ENCODE results near the gene ABCB10.
"Not testable (repeated sequence)": the region's sequence is repeated elsewhere in the genome, so short reads cannot be mapped to it uniquely, and the experiment has no call there.

The ABCB10 gene

DNA sequence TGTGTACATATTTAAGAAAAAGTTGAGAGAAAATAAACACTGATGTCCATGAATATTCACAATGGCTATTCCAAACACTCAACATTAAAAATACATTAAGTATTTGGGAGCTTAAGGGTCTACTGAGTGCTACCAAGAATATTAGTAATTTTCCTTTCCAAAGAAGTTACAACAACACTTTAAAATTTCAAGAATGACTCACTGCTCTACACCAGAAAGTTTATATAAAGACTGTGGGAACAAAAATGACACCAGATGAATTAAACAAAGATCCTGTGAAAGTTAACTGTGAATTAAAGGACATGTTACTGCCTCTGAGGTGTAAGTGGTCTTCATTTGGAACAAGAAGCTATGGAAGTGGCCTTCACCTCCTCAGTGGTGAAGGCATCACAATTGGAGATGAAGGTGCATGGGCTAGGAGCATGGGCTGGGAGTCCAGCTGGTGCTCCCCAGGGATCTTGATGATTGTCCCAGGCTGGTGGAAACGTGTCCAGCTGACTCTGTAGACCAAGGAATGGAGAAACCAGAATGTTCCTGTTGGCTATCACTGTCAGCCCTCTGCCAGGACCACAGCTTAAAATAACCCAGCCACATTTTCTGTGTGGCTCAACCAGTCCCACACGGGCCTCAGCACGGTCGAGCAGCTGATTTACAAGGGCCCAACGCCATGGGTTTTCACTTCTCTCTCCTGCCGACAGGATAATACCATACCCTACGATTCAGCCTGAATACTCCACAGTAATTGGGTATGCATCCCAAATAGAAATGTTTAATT is 38.6 kb upstream of the ABCB10 start:
- TF ChIP-seq, protein P1, sequence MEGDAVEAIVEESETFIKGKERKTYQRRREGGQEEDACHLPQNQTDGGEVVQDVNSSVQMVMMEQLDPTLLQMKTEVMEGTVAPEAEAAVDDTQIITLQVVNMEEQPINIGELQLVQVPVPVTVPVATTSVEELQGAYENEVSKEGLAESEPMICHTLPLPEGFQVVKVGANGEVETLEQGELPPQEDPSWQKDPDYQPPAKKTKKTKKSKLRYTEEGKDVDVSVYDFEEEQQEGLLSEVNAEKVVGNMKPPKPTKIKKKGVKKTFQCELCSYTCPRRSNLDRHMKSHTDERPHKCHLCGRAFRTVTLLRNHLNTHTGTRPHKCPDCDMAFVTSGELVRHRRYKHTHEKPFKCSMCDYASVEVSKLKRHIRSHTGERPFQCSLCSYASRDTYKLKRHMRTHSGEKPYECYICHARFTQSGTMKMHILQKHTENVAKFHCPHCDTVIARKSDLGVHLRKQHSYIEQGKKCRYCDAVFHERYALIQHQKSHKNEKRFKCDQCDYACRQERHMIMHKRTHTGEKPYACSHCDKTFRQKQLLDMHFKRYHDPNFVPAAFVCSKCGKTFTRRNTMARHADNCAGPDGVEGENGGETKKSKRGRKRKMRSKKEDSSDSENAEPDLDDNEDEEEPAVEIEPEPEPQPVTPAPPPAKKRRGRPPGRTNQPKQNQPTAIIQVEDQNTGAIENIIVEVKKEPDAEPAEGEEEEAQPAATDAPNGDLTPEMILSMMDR (conservative IDR thresholded peaks at IDR 0.05; ENCODE audit: low read depth, low read length) = no peak
- no peak overlapping the region for H3K4me3 ChIP-seq (ENCODE audit: low read depth, low read length)
- peak; percentile 66 for DNase-seq (ENCODE audit: low read depth)

DNA sequence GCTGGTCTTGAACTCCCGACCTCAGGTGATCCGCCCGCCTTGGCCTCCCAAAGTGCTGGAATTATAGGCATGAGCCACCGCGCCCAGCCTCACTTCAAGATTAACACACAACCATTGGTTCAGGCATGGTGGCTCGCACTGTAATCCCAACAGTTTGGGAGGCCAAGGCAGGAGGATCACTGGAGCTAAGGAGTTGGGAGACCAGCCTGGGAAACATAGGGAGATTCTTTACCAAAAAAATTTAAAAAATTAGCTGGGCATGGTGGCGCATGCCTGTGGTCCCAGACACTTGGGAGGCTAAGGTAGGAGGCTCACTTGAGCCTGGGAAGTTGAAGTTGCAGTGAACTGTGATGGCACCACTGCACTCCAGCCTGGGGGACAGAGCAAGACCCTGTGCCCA is 37.4 kb upstream of the ABCB10 start:
- H3K4me3 ChIP-seq (ENCODE audit: low read depth, low read length); DNase-seq (ENCODE audit: low read depth): not testable (repeated sequence)

DNA sequence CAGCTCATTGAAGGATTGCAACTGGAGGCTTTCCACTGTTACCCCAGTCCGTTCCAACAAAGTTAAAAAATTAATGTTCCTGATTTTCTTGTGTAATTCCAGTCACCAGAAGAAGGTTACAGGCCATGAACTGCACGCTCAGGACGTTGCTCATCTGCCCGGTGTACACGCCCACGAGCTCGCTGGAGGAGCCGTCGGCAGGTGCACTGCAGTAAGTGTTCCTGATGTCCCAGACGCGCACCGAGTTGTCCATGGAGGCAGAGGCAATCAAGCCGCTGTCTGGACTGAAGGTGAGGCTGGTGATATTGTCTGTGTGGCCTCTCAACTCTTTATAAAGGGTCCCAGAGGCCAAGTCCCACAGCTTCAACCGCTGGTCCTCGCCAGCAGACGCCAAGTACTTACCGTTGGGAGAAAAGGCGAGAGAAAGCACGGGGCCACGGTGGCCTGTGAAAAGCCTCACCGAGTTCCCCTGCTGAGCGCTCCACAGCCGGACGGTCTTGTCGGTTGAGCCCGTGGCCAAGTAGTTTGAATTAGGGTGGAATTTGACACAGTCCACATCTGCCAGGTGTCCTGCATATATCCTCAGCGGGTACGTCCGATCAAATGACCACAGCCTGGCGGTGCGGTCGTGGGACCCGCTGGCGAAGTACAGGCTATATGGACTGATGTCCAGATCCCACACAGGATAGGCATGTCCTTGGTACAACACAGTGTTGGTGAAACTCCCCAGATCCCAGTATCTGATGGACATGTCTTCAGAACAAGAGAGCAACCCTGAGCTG is 35.9 kb upstream of the ABCB10 start:
- no peak overlapping the region for H3K4me3 ChIP-seq (ENCODE audit: low read depth, low read length)
- TF ChIP-seq, protein P1 (conservative IDR thresholded peaks at IDR 0.05; ENCODE audit: low read depth, low read length) = no peak
- no peak for DNase-seq (ENCODE audit: low read depth)

DNA sequence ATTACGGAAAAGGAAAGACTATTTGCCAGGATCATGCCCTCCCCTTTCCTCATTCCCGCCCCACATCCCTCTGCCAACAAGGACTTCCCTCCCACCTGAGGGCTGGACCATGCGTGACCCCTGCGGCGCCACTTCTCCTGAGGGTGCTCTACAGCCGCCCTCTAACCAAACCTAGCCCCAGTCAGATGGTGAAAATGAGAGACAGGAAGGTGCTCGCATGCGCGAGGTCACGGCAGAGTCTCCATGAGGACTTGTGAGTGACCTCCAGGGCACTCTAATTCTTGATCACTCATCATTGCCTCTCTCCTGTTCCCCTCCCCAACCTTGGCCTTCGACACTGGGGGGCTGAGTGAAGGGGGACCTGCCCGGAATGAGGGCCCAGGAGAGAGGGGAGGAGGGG is 35.3 kb upstream of the ABCB10 start:
- no peak overlapping the region for H3K4me3 ChIP-seq (ENCODE audit: low read depth, low read length)
- DNase-seq (ENCODE audit: low read depth) = no peak
- TF ChIP-seq, protein P1 (conservative IDR thresholded peaks at IDR 0.05; ENCODE audit: low read depth, low read length) = no peak

DNA sequence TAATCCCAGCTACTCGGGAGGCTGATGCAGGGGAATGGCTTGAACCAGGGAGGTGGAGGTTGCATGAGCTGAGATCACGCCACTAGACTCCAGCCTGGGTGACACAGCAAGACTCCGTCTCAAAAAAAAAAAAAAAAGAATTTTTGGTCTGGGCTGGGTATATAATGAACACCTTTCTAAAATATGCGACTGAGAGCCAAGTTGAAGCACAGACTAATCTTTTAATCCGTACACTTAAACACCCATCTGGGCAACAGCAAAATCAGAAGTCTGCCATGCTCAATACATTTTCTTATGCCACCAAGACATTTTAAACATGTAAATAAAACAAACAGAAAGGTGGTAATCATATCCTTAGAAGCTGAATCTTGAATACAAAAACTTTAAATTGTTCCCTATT is 31.6 kb upstream of the ABCB10 start:
- TF ChIP-seq, protein P1 (conservative IDR thresholded peaks at IDR 0.05; ENCODE audit: low read depth, low read length) = no peak
- H3K4me3 ChIP-seq (ENCODE audit: low read depth, low read length) = no peak overlapping the region

DNA sequence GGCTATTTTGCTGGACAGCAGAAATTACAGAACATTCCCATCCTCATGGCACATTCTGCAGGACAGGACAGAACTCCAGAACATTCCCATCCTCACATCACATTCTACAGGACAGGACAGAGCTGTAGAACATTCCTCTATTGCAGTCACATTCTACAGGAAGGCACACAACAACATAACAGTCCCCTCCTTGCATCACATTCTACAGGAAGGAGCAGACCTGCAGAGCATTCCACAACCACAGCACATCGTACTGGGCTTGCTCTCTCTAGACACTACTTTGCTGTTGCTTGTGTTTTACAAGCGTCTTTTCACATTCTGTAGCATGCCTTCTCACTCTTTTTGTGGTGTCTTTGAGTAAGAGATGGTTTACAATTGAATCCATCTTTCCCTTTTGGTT is 26.8 kb upstream of the ABCB10 start:
- TF ChIP-seq, protein P1 (conservative IDR thresholded peaks at IDR 0.05; ENCODE audit: low read depth, low read length) = no peak
- H3K4me3 ChIP-seq (ENCODE audit: low read depth, low read length) = no peak overlapping the region

More for the DNA sequence above, 31.6 kb upstream of the ABCB10 start:
- no peak for DNase-seq (ENCODE audit: low read depth)

DNA sequence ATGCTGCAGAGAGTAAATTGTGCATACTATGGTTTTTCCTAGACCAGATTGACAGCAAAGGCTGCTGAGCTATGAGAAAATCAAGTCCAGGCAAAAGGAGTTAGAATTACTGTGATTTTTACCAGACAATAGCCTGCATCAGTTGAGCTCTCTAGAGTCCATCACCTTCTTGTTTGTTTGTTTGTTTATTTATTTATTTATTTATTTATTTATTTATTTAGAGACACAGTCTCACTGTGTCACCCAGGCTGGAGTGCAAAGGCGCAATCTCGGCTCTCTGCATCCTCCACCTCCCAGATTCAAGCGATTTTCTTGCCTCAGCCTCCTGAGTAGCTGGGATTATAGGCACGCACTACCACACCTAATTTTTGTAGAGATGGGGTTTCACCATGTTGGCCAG is 24.2 kb upstream of the ABCB10 start:
- TF ChIP-seq, protein P1 (conservative IDR thresholded peaks at IDR 0.05; ENCODE audit: low read depth, low read length) = no peak
- no peak for DNase-seq (ENCODE audit: low read depth)
- no peak overlapping the region for H3K4me3 ChIP-seq (ENCODE audit: low read depth, low read length)

More for the DNA sequence above, 26.8 kb upstream of the ABCB10 start:
- DNase-seq (ENCODE audit: low read depth) = peak; percentile 25

All from choroid plexus epithelial cell (primary cell).